ENCODE results near the gene CLN6. TPM values are rescaled to one million over a fixed set of nuclear protein-coding genes. Genes with fewer than 3 reads are reported as not detected.
A peak's percentile ranks its signal among the peaks of the same experiment; 100 is the strongest.

Gene CLN6
- total RNA-seq, 3 donors from 2014 or later: 20.1 to 39.2 (median 31.0) TPM

GRCh38 chr15:68261980-68262379 is 32.5 kb upstream of the CLN6 start:
- H3K9me3 ChIP-seq: no peaks in the 10 kb centered on the region
- TF ChIP-seq CTCF (IDR thresholded peaks at IDR 0.05): no peak
- H3K36me3 ChIP-seq (ENCODE audit: low read depth): no peaks in the 10 kb centered on the region
- no peak for DNase-seq
- intact Hi-C loops (cut with DNase I, micrococcal nuclease): no loop called here
- no peaks in the 10 kb centered on the region for H3K4me1 ChIP-seq (ENCODE audit: low read depth)
- no peak overlapping the region for H3K4me3 ChIP-seq
- no peak for ATAC-seq

- TF ChIP-seq CTCF (IDR thresholded peaks at IDR 0.05): no peak
- intact Hi-C loops (cut with DNase I, micrococcal nuclease): no loop called here
- no peak for DNase-seq
- no peak for ATAC-seq
- no peaks in the 10 kb centered on the region for H3K9me3 ChIP-seq
- H3K36me3 ChIP-seq (ENCODE audit: low read depth): no peaks in the 10 kb centered on the region
- H3K4me1 ChIP-seq (ENCODE audit: low read depth): peaks cover 3% of the 10 kb centered on the region
- H3K4me3 ChIP-seq: no peak overlapping the region
Measured at GRCh38 chr15:68261241-68261640, 31.7 kb upstream of the CLN6 start.

GRCh38 chr15:68259883-68260282 is 30.4 kb upstream of the CLN6 start:
- DNase-seq (no peak), ATAC-seq (no peak)
- intact Hi-C loops (cut with DNase I, micrococcal nuclease): no loop called here
- H3K9me3 ChIP-seq: no peaks in the 10 kb centered on the region
- no peak overlapping the region for H3K4me3 ChIP-seq
- no peak for TF ChIP-seq CTCF (IDR thresholded peaks at IDR 0.05)
- H3K4me1 ChIP-seq (ENCODE audit: low read depth): peaks cover 3% of the 10 kb centered on the region
- H3K36me3 ChIP-seq (ENCODE audit: low read depth): no peaks in the 10 kb centered on the region

- DNase-seq (no peak), ATAC-seq (no peak)
- Histone ChIP-seq H3K4me1 (ENCODE audit: low read depth) (peaks cover 3% of the 10 kb centered on the region), H3K4me3 (no peak overlapping the region), H3K36me3 (ENCODE audit: low read depth) (no peaks in the 10 kb centered on the region), H3K9me3 (no peaks in the 10 kb centered on the region)
- intact Hi-C loops (cut with DNase I, micrococcal nuclease): no loop called here
- no peak for TF ChIP-seq CTCF (IDR thresholded peaks at IDR 0.05)
Measured at GRCh38 chr15:68258692-68259091, 29.2 kb upstream of the CLN6 start.

- intact Hi-C loops (cut with DNase I, micrococcal nuclease): no loop called here
- peak; percentile 98 for ATAC-seq
- H3K4me3 ChIP-seq: peak overlapping the region; percentile 20
Measured at GRCh38 chr15:68256675-68257450, 27.3 kb upstream of the CLN6 start.

More at GRCh38 chr15:68256675-68257450, 27.3 kb upstream of the CLN6 start:
- no peak for TF ChIP-seq CTCF (IDR thresholded peaks at IDR 0.05)
- peaks cover 3% of the 10 kb centered on the region for H3K4me1 ChIP-seq (ENCODE audit: low read depth)
- peak; percentile 90 to 93 (median 92) for DNase-seq
- no peaks in the 10 kb centered on the region for H3K36me3 ChIP-seq (ENCODE audit: low read depth)
- H3K9me3 ChIP-seq: no peaks in the 10 kb centered on the region

Data from mucosa of descending colon (tissue), 3 donors.